Measurements from ENCODE around the gene DBN1.

Gene DBN1

GRCh38 chr5:177504086-177505056 lies 30.9 kb upstream of the DBN1 start:
- no peak for FAIRE-seq

DNA sequence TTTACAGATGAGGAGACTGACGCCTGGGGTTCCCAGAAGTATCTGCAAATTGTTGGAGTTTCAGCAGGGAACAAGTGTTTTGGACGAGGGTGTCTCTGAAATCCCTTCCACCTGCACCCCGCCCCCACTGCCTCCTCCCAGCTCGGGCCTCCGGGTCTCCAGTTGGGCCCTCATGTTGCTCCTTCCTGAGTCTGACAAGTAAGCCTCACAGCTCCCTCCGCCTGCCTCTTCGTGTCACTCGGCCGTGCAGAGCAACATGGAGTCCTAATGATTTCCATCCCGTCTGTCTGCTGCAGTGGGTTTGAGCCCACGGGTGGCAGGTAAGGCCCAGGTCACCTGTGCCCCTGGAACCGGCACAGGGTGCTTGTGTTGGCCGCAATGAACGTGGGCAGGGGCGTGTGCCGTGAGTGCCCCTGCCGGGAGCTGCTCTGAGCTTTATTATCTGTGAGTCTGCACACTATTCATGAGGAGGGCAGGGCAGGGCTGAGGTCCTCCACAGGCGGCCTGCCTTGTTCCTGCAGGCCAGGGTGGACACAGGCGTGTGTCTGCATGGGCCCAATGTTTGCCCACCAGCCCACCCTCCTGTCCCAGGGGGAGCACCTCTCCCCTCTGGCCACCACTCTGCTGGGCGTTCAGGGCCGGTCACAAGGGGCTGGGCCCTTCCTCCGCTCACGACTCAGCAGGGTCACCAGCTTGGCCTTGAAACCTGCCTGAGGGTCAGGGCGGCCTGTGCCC lies 30.1 kb upstream of the DBN1 start:
- FAIRE-seq: no peak

DNA sequence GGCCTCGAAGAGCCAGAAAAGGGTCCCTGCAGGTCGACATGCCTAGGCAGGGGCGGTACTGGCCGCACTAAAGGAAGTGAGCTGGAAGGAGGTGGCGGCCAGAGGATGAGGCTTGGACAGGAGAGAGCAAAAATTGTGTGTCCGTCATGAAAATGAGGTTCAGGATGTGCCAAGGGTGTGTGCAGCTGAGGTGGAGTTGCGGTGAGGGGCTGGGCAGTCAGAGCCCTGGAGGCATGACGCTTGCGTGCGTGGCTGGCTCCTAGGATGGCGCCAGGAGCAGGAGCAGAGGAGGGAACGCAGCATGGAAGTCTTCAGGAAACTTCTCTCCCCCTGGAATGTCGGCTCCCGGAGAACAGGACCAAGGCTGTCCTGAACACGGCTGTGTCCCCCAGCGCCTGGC lies 29.5 kb upstream of the DBN1 start:
- FAIRE-seq: no peak

GRCh38 chr5:177501874-177502678 lies 28.6 kb upstream of the DBN1 start:
- no peak for FAIRE-seq

GRCh38 chr5:177500685-177501522 lies 27.5 kb upstream of the DBN1 start:
- no peak for FAIRE-seq

DNA sequence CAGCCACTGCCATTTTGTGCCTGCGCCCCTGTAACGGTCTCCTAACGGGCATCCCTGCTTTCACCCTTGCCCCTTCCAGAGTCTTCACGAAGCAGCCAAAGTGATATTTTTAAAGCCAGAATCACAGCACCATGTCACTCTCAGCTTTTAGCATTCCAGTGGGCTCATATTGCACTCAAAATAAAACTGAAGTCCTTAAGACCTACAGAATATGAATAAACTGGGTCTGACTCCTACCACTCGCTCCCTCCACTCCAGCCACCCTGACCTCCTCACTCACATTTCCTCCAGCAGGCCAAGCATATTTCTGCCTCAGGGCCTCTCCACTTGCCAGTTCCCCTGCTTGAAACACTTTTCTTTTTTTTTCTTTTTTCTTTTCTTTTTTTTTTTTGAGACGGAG lies 26.4 kb upstream of the DBN1 start:
- FAIRE-seq: no peak

- FAIRE-seq: no peak
Observed at GRCh38 chr5:177498013-177498787, 24.8 kb upstream of the DBN1 start.

- peak; percentile 68 for FAIRE-seq
Observed at GRCh38 chr5:177497292-177498012, 24.0 kb upstream of the DBN1 start, which contains the start of gene PDLIM7. PDLIM7 (minus strand) TSS chr5:177497604; CDS start chr5:177496512, 1,092 bp downstream.

DNA sequence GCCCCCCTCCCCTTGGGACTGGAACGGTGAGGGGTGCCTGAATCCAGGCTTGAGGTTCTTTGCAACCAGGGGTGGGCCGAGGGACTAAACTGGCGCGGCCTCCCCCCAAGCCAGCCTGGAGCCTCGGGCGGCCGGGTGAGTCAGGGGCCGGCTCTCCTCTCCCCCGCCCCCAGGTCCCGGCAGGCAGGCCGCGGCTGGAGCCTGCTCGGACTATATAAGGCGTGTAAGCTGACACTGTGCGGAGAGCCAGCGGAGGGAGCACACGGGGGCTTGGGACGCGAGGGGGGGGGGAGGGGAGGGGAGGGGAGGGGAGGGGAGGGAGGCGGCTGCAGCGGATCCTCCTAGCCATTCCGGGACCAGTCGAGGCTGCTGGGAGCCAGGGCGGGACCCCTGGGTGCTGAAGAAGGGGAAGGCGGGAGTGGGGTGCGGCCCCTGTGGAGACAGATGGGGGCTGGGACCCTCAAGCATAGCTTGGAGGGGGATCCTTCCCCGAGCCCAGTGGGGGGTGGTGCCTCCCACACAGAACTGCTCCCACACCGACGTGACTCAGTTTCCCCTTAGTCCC lies 23.4 kb upstream of the DBN1 start:
- FAIRE-seq: no peak

GRCh38 chr5:177496070-177496726 lies 22.8 kb upstream of the DBN1 start:
- FAIRE-seq: no peak

- no peak for FAIRE-seq
Observed at GRCh38 chr5:177495243-177496060, 22.0 kb upstream of the DBN1 start.

DNA sequence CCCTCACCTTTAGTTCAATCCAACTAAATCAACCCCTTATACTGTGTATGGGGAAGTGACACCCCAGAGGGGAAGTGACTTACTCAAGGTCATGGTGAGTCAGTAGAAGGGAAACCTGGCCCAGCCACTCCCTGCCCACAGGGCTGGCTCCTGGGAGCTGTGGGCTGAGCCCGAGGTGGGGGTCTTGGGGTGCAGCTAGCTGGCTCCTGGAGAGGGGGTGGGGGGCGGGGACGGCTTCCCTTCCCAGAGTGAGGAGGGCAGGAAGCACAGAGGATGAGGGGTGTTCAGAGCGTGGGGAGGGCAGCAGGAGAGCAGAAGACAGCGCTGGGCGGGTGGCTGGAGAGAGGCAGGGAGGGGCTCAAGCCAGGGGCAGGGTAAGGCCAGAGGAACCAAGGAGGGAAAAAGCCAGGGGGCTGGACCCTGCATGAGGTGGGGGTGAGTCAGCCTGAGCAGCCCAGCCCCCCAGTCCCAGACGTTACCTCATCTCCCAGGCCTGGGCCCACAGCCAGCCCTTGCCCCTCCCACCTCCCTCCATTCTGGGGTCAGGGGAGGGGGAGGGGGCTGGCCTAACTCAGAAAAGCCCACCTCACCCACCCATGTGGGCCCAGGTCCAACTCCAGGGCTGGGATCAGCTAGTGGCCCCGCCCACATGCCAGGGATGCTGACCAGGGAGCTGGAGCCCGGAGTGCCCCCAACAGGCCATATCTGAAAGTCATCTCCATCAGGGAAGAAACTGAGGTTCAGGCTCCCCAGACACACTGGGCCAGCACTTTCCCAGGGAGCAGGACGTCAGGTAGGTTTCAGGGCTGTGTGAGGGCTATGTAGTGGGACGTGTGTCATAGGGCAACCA lies 21.1 kb upstream of the DBN1 start:
- no peak for FAIRE-seq

DNA sequence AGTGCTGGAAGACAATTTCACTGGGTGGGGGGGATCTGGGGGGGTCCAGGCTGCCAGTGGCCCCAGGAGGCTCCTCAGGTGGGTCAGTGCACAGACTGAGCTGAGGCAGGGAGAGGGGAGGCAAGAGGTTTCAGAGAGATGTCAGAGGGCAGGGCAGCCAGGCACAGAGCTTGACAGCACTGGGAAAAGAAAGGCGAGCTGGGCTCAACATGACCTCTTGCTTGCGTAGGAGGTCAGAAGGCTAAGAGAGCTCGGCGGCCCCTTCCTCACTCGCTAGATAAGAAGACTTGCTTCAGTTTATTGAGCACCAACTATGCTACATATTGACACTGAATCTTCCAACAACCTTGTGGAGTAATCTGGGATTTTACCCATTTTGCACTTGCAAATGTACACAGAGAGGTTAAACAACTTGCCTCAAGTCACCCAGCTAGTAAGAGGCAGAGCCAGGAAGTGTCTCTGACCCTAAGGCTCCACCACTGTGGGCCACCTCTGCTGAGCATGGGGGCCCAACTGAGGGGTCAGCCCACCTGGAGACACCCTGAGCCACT lies 20.4 kb upstream of the DBN1 start:
- no peak for FAIRE-seq

DNA sequence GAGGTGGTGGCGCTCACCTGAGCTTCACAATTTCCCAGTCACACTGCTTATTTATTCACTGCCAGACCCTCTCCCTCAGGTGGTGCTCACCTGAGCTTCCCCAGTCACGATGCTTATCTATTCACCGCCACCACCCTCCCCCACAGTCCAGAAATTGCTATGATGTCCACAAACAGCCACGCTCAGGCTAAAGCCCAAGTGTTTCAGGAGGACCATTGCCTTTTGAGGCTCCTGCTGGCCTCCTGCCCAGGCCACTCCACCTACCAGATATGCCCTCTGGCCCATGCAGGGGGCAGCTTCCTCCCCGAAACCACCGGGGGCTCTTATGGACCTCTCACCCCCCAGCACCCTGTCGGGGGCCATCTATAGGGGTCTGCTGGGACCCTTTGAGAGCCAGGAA lies 19.4 kb upstream of the DBN1 start:
- FAIRE-seq: no peak

- no peak for FAIRE-seq
Observed at GRCh38 chr5:177491983-177492746, 18.7 kb upstream of the DBN1 start.

GRCh38 chr5:177491429-177491945 lies 18.1 kb upstream of the DBN1 start:
- no peak for FAIRE-seq
